K562 (cell line): ENCODE data around the gene ZNF384. TPM values are rescaled to one million over a fixed set of nuclear protein-coding genes. Genes with fewer than 3 reads are reported as not detected.
A peak's percentile ranks its signal among the peaks of the same experiment; 100 is the strongest.

Experiments
- ATAC-seq: fragments of 200-7000 bp; cut with Tn5 transposase; 3 replicates; pipeline ENCODE4 v1.9.1; 2020; ENCODE audit warnings: moderate library complexity
- BruUV-seq: library from RNA; stranded (reverse); fragments of 400-500 nt; replicated peaks from 2 replicates; lab custom pipeline; 2021; lab: Mats Ljungman, UMichigan
- CTCF ChIA-PET: fragments of 300-600 bp; formaldehyde crosslinking; extraction: SDS; loops from one replicate; lab custom pipeline; 2021; ENCODE audit warnings: low intra/inter-chr PET ratio; lab: Yijun Ruan, JAX
- POLR2A ChIA-PET: fragments of 300-600, 350-650 bp; sonication (Branson Sonifier 250); formaldehyde crosslinking; extraction: SDS; loops from one replicate; lab custom pipeline; 2021; ENCODE audit warnings: antibody characterized with exemption, inconsistent platforms; lab: Yijun Ruan, JAX
- DNase-seq, 4 experiments: peaks; one replicate each; pipeline versions ENCODE4 v3.0.0 to v3.0.0-alpha.2; 2011 to 2018; ENCODE audit warnings: low spot score in 3 of 4, mixed read lengths in 3 of 4; ENCODE audit errors: extremely low read depth in 1 of 4
- FAIRE-seq: peaks from 2 replicates; lab custom pipeline; 2011; peaks lifted over from hg19 to GRCh38; lab: Jason Lieb, UNC
- H2AFZ ChIP-seq: 2 replicates; pipeline ENCODE4 v1.6.0; 2011; ENCODE audit warnings: low read depth, low read length, control low read depth, inconsistent platforms
- H3K27ac ChIP-seq: fragments of 200-600 bp; 3 replicates; pipeline ENCODE4 v1.8.0; 2011; ENCODE audit warnings: low read depth, mild to moderate bottlenecking, control low read depth, inconsistent platforms, low read length, moderate library complexity, mixed read lengths; ENCODE audit errors: extremely low read depth
- H3K27me3 ChIP-seq, 2 experiments: fragments of 300-600 bp in 1 of 2; 2 replicates in 1 of 2; 3 replicates in 1 of 2; pipeline versions ENCODE4 v1.6.0 to v1.8.0; 2011; ENCODE audit warnings: inconsistent platforms in 2 of 2, low read length in 2 of 2, mild to moderate bottlenecking in 1 of 2, mixed read lengths in 1 of 2, moderate library complexity in 1 of 2; ENCODE audit not compliant: control insufficient read depth in 2 of 2, insufficient read depth in 2 of 2
- H3K36me3 ChIP-seq: fragments of 300-600 bp; 3 replicates; pipeline ENCODE4 v1.8.0; 2011; ENCODE audit warnings: mild to moderate bottlenecking, low read length, inconsistent platforms; ENCODE audit not compliant: control insufficient read depth, insufficient read depth
- H3K4me1 ChIP-seq, 2 experiments: fragments of 200-600 bp in 1 of 2; replicated peaks in 1 of 2; 2 replicates in 1 of 2; 3 replicates in 1 of 2; pipeline versions ENCODE4 v1.5.1 to v1.8.0; 2011; ENCODE audit warnings: inconsistent platforms in 2 of 2, low read length in 2 of 2, mild to moderate bottlenecking in 1 of 2, mixed read lengths in 1 of 2, moderate library complexity in 1 of 2; ENCODE audit not compliant: control insufficient read depth in 2 of 2, insufficient read depth in 2 of 2
- H3K4me2 ChIP-seq: 2 replicates; pipeline ENCODE4 v1.6.1; 2011; ENCODE audit warnings: low read length, control low read depth, inconsistent platforms, mixed read lengths; ENCODE audit not compliant: insufficient read depth
- H3K4me3 ChIP-seq: fragments of 200-600 bp; sonication (generic), shearing (Covaris generic); 2 replicates; pipeline ENCODE4 v1.5.1; 2016; ENCODE audit warnings: control low read depth, inconsistent platforms
- H3K79me2 ChIP-seq: fragments of 200-600 bp; 3 replicates; pipeline ENCODE4 v1.8.0; 2011; ENCODE audit warnings: low read length, inconsistent platforms; ENCODE audit not compliant: control insufficient read depth, insufficient read depth
- H3K9ac ChIP-seq, 2 experiments: 2 replicates each; pipeline versions ENCODE4 v1.6.0 to v1.6.1; 2011; ENCODE audit warnings: low read depth in 2 of 2, low read length in 2 of 2, control low read depth in 1 of 2, inconsistent platforms in 1 of 2, mild to moderate bottlenecking in 1 of 2, mixed read lengths in 1 of 2; ENCODE audit not compliant: insufficient read depth in 1 of 2
- H3K9me1 ChIP-seq: one replicate; pipeline ENCODE4 v1.6.0; 2011; ENCODE audit warnings: inconsistent platforms, mild to moderate bottlenecking, low read length, moderate library complexity; ENCODE audit not compliant: control insufficient read depth, insufficient read depth
- H3K9me3 ChIP-seq: replicated peaks from 2 replicates; pipeline ENCODE4 v1.5.1; 2011; ENCODE audit warnings: low read depth, low read length, inconsistent platforms; ENCODE audit not compliant: control insufficient read depth, insufficient read depth
- H4K20me1 ChIP-seq: replicated peaks from 2 replicates; pipeline ENCODE4 v1.6.1; 2011; ENCODE audit warnings: low read length, inconsistent platforms, mixed read lengths; ENCODE audit not compliant: control insufficient read depth, insufficient read depth
- SPI1 ChIP-seq: IDR thresholded peaks from 2 replicates; pipeline ENCODE4 v1.6.1; 2011; ENCODE audit warnings: low read depth, low read length, control low read depth, borderline replicate concordance
- ZC3H4 ChIP-seq: sonication (generic); formaldehyde crosslinking; IDR thresholded peaks from 2 replicates; pipeline ENCODE4 v1.9.0; 2021; ENCODE audit warnings: missing genetic modification reagents, borderline replicate concordance
- ZNF592 ChIP-seq: fragments of 450-650 bp; IDR thresholded peaks from 2 replicates; pipeline ENCODE4 v1.6.1; 2017; ENCODE audit warnings: antibody characterized with exemption, mild to moderate bottlenecking
- ZNF717 ChIP-seq: fragments of 250-450 bp; sonication (Bioruptor Pico); IDR thresholded peaks from 2 replicates; pipeline ENCODE4 v1.5.0; 2021
- WGBS: fragments of 100-300 bp; shearing (Covaris generic); methylation state at CpG from one replicate; pipeline ENCODE4 v1.1.6; 2016; ENCODE audit warnings: low coverage, mixed read lengths; ENCODE audit not compliant: insufficient coverage; ENCODE audit errors: missing lambda C conversion rate; 5-methylcytosine and 5-hydroxymethylcytosine counted together
- in situ Hi-C: fragments of 300-500 bp; cut with MboI; formaldehyde crosslinking; loops from 4 replicates; pipeline ENCODE4 v1.15.0; 2018; ENCODE audit warnings: inconsistent platforms, mixed read lengths
- intact Hi-C: fragments of 100-400 bp; cut with micrococcal nuclease; formaldehyde crosslinking; loops from 2 replicates; pipeline ENCODE4 v1.14.2; 2022
- polyA plus RNA-seq, 8 experiments: library from polyadenylated mRNA; depleted of rRNA in 4 of 8; stranded (reverse) in 5 of 8; unstranded in 3 of 8; fragments of >200 nt; fragmentation: Nextera tagmentation in 2 of 8; fragmentation: Illumina TruSeq in 1 of 8; extraction: Ambion mirVana in 2 of 8; extraction: Trizol in 1 of 8; gene quantifications; 2 replicates each; pipeline versions ENCODE4 v1.2.1 to v1.2.3, GENCODE V29; 2011 to 2014; ENCODE audit warnings: inconsistent platforms in 1 of 8, missing spikeins in 1 of 8
- total RNA-seq, 7 experiments: library from RNA; depleted of rRNA in 6 of 7; stranded (reverse); fragments of >200 nt in 6 of 7; fragmentation: Illumina TruSeq in 2 of 7; extraction: Trizol in 2 of 7; gene quantifications; 2 replicates each; pipeline versions ENCODE4 v1.2.1 to v1.2.3, GENCODE V29; 2011 to 2021; ENCODE audit warnings: low replicate concordance in 1 of 7

The ZNF384 gene
- total and polyA plus RNA-seq, 9 of the 15 experiments (the other 6 are each of a cell fraction or from before 2014, with no cell fraction given) = 0.36 to 64.8 (median 21.3) TPM

GRCh38 chr12:6725350-6725749 is 36.2 kb upstream of the ZNF384 start (continued):
- TF ChIP-seq ZNF592 = peak; percentile 70

GRCh38 chr12:6724409-6724797 is 35.2 kb upstream of the ZNF384 start:
- H3K27ac ChIP-seq = peak overlapping the region; percentile 88
- 2% methylated on average over 8 of the region's 10 CpGs for WGBS
- TF ChIP-seq ZNF717 (CRISPR knock-in tag) (no peak), SPI1 (peak; percentile 70; the same call in 1 of the 2 replicates), ZC3H4 (CRISPR knock-in tag) (0 out of 2 replicates have a peak, but pooled peaks have one; percentile 21)

More at GRCh38 chr12:6724409-6724797, 35.2 kb upstream of the ZNF384 start:
- Histone ChIP-seq H3K9me1 (no peaks in the 10 kb centered on the region), H3K9me3 (no peaks in the 10 kb centered on the region), H3K4me1 (peaks cover 10 to 25% of the 10 kb centered on the region in 2 experiments; a peak in 4 of 5 replicates), H3K79me2 (peaks cover 13% of the 10 kb centered on the region), H3K9ac (peak overlapping the region; percentile 72 to 90), H3K36me3 (peaks cover 13% of the 10 kb centered on the region; the same call in 2 of the 3 replicates), H3K4me2 (peak overlapping the region; percentile 93), H3K27me3 (no peaks in the 10 kb centered on the region), H3K4me3 (peak overlapping the region; percentile 54), H4K20me1 (no peaks in the 10 kb centered on the region), H2AFZ (peak overlapping the region; percentile 60)
- ChIA-PET POLR2A (interaction anchor here (0.9 to 2.9 kb wide), 13 partner anchors 9 to 148 kb away, joined by 3 to 12 read pairs (median 4); partner anchors contain the start of genes CDCA3, SPSB2, USP5 and ZNF384), CTCF (interaction anchor here (0.6 kb wide), 1 partner anchor 30 kb away, joined by 4 read pairs; no protein-coding TSS in a partner anchor)
- in situ Hi-C loops (no loop called here), intact Hi-C loops (loop anchor here (5.0 kb wide), 1 partner anchor 37 kb away; the partner anchor contains the start of gene ZNF384)
- BruUV-seq = TSS peak; percentile 63
- DNase-seq (peak in 1 of 4 experiments; percentile 56), ATAC-seq (peak; percentile 59), FAIRE-seq (no peak)
